HEK293 (cell line): ENCODE data around the gene CRYBA2.

Experiments used
- CTCF ChIA-PET: fragments of 350-600 bp; formaldehyde crosslinking; extraction: SDS; loops from one replicate; lab custom pipeline; 2021; ENCODE audit warnings: antibody characterized with exemption; lab: Yijun Ruan, JAX
- POLR2A ChIA-PET: fragments of 300-600 bp; formaldehyde crosslinking; extraction: SDS; loops from one replicate; lab custom pipeline; 2020; ENCODE audit warnings: antibody characterized with exemption, inconsistent platforms; lab: Yijun Ruan, JAX
- H3K27ac ChIP-seq: fragments of 200-500 bp; sonication (Bioruptor generic); 2 replicates; pipeline ENCODE4 v1.5.1; 2014; ENCODE audit warnings: low read depth, low read length, control low read depth, inconsistent platforms; ENCODE audit errors: extremely low read depth
- H3K36me3 ChIP-seq, 2 experiments: fragments of 200-500 bp in 1 of 2; sonication (Bioruptor generic) in 1 of 2; 1 replicate in 1 of 2; 2 replicates in 1 of 2; pipeline ENCODE4 v1.5.1; 2014 to 2017; ENCODE audit warnings: inconsistent platforms in 2 of 2, low read length in 2 of 2; ENCODE audit not compliant: control insufficient read depth in 2 of 2, insufficient read depth in 1 of 2
- H3K4me1 ChIP-seq: fragments of 200-500 bp; sonication (Bioruptor generic); 2 replicates; pipeline ENCODE4 v1.5.1; 2014; ENCODE audit warnings: mild to moderate bottlenecking, low read length, inconsistent platforms; ENCODE audit not compliant: control insufficient read depth, insufficient read depth
- H3K4me3 ChIP-seq: 2 replicates; pipeline ENCODE4 v1.5.1; 2011; ENCODE audit warnings: low read depth, mild to moderate bottlenecking, control low read depth, low read length, moderate library complexity
- H3K9me3 ChIP-seq: fragments of 200-500 bp; sonication (Bioruptor generic); 2 replicates; pipeline ENCODE4 v1.5.1; 2014; ENCODE audit warnings: low read depth, low read length, inconsistent platforms; ENCODE audit not compliant: control insufficient read depth, insufficient read depth
- ELK4 ChIP-seq: IDR thresholded peaks from 2 replicates; pipeline ENCODE4 v1.6.1; 2011; ENCODE audit warnings: mild to moderate bottlenecking, low read depth, low read length, borderline replicate concordance
- GLI2 ChIP-seq: fragments of 450-650 bp; formaldehyde crosslinking; IDR thresholded peaks from 2 replicates; pipeline ENCODE4; 2017; ENCODE audit warnings: missing biosample characterization, missing genetic modification characterization, low read depth, borderline replicate concordance
- GLIS1 ChIP-seq: fragments of 450-650 bp; formaldehyde crosslinking; IDR thresholded peaks from 2 replicates; pipeline ENCODE4 v1.5.1; 2016; ENCODE audit warnings: missing biosample characterization, missing genetic modification characterization
- HOXC10 ChIP-seq: sonication (generic); formaldehyde crosslinking; IDR thresholded peaks from 2 replicates; pipeline ENCODE4 v1.8.1; 2023; ENCODE audit warnings: mild to moderate bottlenecking, missing genetic modification reagents
- KLF7 ChIP-seq: fragments of 450-650 bp; formaldehyde crosslinking; IDR thresholded peaks from 2 replicates; pipeline ENCODE4 v1.5.1; 2016; ENCODE audit warnings: missing biosample characterization, missing genetic modification characterization, borderline replicate concordance
- KLF9 ChIP-seq: fragments of 450-650 bp; formaldehyde crosslinking; IDR thresholded peaks from 2 replicates; pipeline ENCODE4 v1.5.1; 2016; ENCODE audit warnings: missing biosample characterization, missing genetic modification characterization, low read depth
- MZF1 ChIP-seq: fragments of 450-650 bp; formaldehyde crosslinking; IDR thresholded peaks from 2 replicates; pipeline ENCODE4 v1.5.1; 2017; ENCODE audit warnings: missing biosample characterization, missing genetic modification characterization, borderline replicate concordance
- OSR2 ChIP-seq: fragments of 450-650 bp; formaldehyde crosslinking; IDR thresholded peaks from 2 replicates; pipeline ENCODE4 v1.5.1; 2016; ENCODE audit warnings: missing biosample characterization, missing genetic modification characterization
- SCRT2 ChIP-seq: fragments of 450-650 bp; formaldehyde crosslinking; IDR thresholded peaks from 2 replicates; pipeline ENCODE4 v1.5.1; 2016; ENCODE audit warnings: missing biosample characterization, missing genetic modification characterization
- SP7 ChIP-seq: fragments of 450-650 bp; formaldehyde crosslinking; IDR thresholded peaks from 2 replicates; pipeline ENCODE4 v1.5.1; 2016; ENCODE audit warnings: missing biosample characterization, missing genetic modification characterization
- YY1 ChIP-seq: fragments of 450-650 bp; formaldehyde crosslinking; IDR thresholded peaks from 2 replicates; pipeline ENCODE4 v1.5.1; 2018; ENCODE audit warnings: missing biosample characterization, missing genetic modification characterization
- YY2 ChIP-seq: fragments of 450-650 bp; formaldehyde crosslinking; IDR thresholded peaks from 2 replicates; pipeline ENCODE4 v1.5.1; 2016; ENCODE audit warnings: missing biosample characterization, missing genetic modification characterization
- ZFP3 ChIP-seq: fragments of 450-650 bp; formaldehyde crosslinking; IDR thresholded peaks from 2 replicates; pipeline ENCODE4 v1.5.1; 2016; ENCODE audit warnings: low read depth, missing biosample characterization, missing genetic modification characterization
- ZNF10 ChIP-seq: fragments of 450-650 bp; formaldehyde crosslinking; IDR thresholded peaks from 2 replicates; pipeline ENCODE4 v1.5.1; 2017; ENCODE audit warnings: missing biosample characterization, missing genetic modification characterization
- ZNF112 ChIP-seq: fragments of 450-650 bp; formaldehyde crosslinking; IDR thresholded peaks from 2 replicates; pipeline ENCODE4 v1.5.0; 2017; ENCODE audit warnings: missing biosample characterization, missing genetic modification characterization
- ZNF138 ChIP-seq: fragments of 450-650 bp; formaldehyde crosslinking; IDR thresholded peaks from 2 replicates; pipeline ENCODE4 v1.5.1; 2016; ENCODE audit warnings: missing biosample characterization, missing genetic modification characterization, borderline replicate concordance
- ZNF184 ChIP-seq: fragments of 450-650 bp; IDR thresholded peaks from 2 replicates; pipeline ENCODE4 v1.5.1; 2018; ENCODE audit warnings: missing biosample characterization, mild to moderate bottlenecking, missing genetic modification characterization
- ZNF335 ChIP-seq: fragments of 450-650 bp; formaldehyde crosslinking; conservative IDR thresholded peaks from 2 replicates; pipeline ENCODE4 v1.5.1; 2016; ENCODE audit warnings: missing biosample characterization, missing genetic modification characterization
- ZNF473 ChIP-seq: fragments of 450-650 bp; formaldehyde crosslinking; IDR thresholded peaks from 2 replicates; pipeline ENCODE4 v1.5.1; 2017; ENCODE audit warnings: missing biosample characterization, missing genetic modification characterization
- ZNF501 ChIP-seq: fragments of 450-650 bp; formaldehyde crosslinking; IDR thresholded peaks from 2 replicates; pipeline ENCODE4 v1.5.1; 2016; ENCODE audit warnings: missing biosample characterization, missing genetic modification characterization
- ZNF530 ChIP-seq: fragments of 450-650 bp; formaldehyde crosslinking; IDR thresholded peaks from 2 replicates; pipeline ENCODE4 v1.5.1; 2016; ENCODE audit warnings: low read depth, missing biosample characterization, missing genetic modification characterization
- ZNF571 ChIP-seq: fragments of 450-650 bp; formaldehyde crosslinking; IDR thresholded peaks from 2 replicates; pipeline ENCODE4 v1.5.0; 2017; ENCODE audit warnings: missing biosample characterization, missing genetic modification characterization
- ZNF585B ChIP-seq: fragments of 450-650 bp; formaldehyde crosslinking; IDR thresholded peaks from 2 replicates; pipeline ENCODE4 v1.5.1; 2016; ENCODE audit warnings: missing biosample characterization, missing genetic modification characterization
- ZNF623 ChIP-seq: fragments of 450-650 bp; formaldehyde crosslinking; IDR thresholded peaks from 2 replicates; pipeline ENCODE4 v1.5.1; 2016; ENCODE audit warnings: missing biosample characterization, missing genetic modification characterization
- ZNF76 ChIP-seq: fragments of 450-650 bp; formaldehyde crosslinking; IDR thresholded peaks from 2 replicates; pipeline ENCODE4; 2016; ENCODE audit warnings: low read depth, missing biosample characterization, missing genetic modification characterization, borderline replicate concordance
- ZNF791 ChIP-seq: fragments of 450-650 bp; formaldehyde crosslinking; IDR thresholded peaks from 2 replicates; pipeline ENCODE4 v1.5.1; 2016; ENCODE audit warnings: missing biosample characterization, missing genetic modification characterization
- ZNF830 ChIP-seq: fragments of 450-650 bp; IDR thresholded peaks from 2 replicates; pipeline ENCODE4 v1.5.0; 2018; ENCODE audit warnings: missing biosample characterization, missing genetic modification characterization, low read depth, mild to moderate bottlenecking, moderate library complexity
- ZXDB ChIP-seq: fragments of 450-650 bp; formaldehyde crosslinking; IDR thresholded peaks from 2 replicates; pipeline ENCODE4 v1.5.1; 2016; ENCODE audit warnings: missing biosample characterization, missing genetic modification characterization

The CRYBA2 gene

GRCh38 chr2:219041252-219041651 lies 48.0 kb upstream of the CRYBA2 start, which contains the start of gene CFAP65:
Gene CFAP65 (minus strand): TSS chr2:219041516. CDS start chr2:219039048, 2,468 bp downstream.
- no peak within 1 kb of the TSS for H3K27ac ChIP-seq

GRCh38 chr2:219038600-219038999 lies 45.4 kb upstream of the CRYBA2 start:
- ChIA-PET POLR2A (no interaction called here), CTCF (interaction anchor here (0.6 to 3.0 kb wide), 5 partner anchors 9 to 81 kb away, joined by 3 to 16 read pairs (median 4); no protein-coding TSS in a partner anchor)
- H3K9me3 ChIP-seq = no peaks in the 10 kb centered on the region
- H3K27ac ChIP-seq = no peak overlapping the region
- TF ChIP-seq SCRT2 (tag by site-specific recombination) (0 out of 2 replicates have a peak, but pooled peaks have one; percentile 15), ZNF10 (no peak)
- TF ChIP-seq, all 188 proteins: peak for 1
- Histone ChIP-seq H3K36me3 (no peaks in the 10 kb centered on the region), H3K4me3 (no peak overlapping the region), H3K4me1 (no peaks in the 10 kb centered on the region)

More at GRCh38 chr2:219041252-219041651, 48.0 kb upstream of the CRYBA2 start, which contains the start of gene CFAP65:
- no peaks in the 10 kb centered on the region for H3K36me3 ChIP-seq
- H3K9me3 ChIP-seq = no peaks in the 10 kb centered on the region
- TF ChIP-seq YY2 (tag by site-specific recombination) = 0 out of 2 replicates have a peak, but pooled peaks have one; percentile 16
- TF ChIP-seq YY1 (tag by site-specific recombination) = peak; percentile 45
- TF ChIP-seq ZNF112 (tag by site-specific recombination) = no peak
- peak; percentile 48 for TF ChIP-seq ZNF335 (tag by site-specific recombination)
- TF ChIP-seq ZNF791 (tag by site-specific recombination) = no peak
- no peak for TF ChIP-seq ZNF473 (tag by site-specific recombination)
- no peak for TF ChIP-seq ZNF585B (tag by site-specific recombination)
- peak; percentile 22; the same call in 1 of the 2 replicates for TF ChIP-seq KLF9
- TF ChIP-seq HOXC10 (CRISPR knock-in tag) = no peak
- TF ChIP-seq SP7 (tag by site-specific recombination) = 0 out of 2 replicates have a peak, but pooled peaks have one; percentile 19
- H3K4me3 ChIP-seq = peak within 1 kb of the TSS; percentile 50
- CTCF ChIA-PET = interaction anchor here (0.7 to 4.2 kb wide), 12 partner anchors 12 to 118 kb away, joined by 3 to 31 read pairs (median 4); no protein-coding TSS in a partner anchor
- H3K4me1 ChIP-seq = no peaks in the 10 kb centered on the region
- POLR2A ChIA-PET = interaction anchor here (1.6 kb wide), 1 partner anchor 135 kb away, joined by 4 read pairs; the partner anchor contains the start of gene CNPPD1

GRCh38 chr2:219037783-219038499 lies 44.7 kb upstream of the CRYBA2 start:
- Histone ChIP-seq H3K4me1 (no peaks in the 10 kb centered on the region), H3K4me3 (no peak overlapping the region), H3K27ac (no peak overlapping the region), H3K9me3 (no peaks in the 10 kb centered on the region), H3K36me3 (no peaks in the 10 kb centered on the region)
- TF ChIP-seq ZNF571 (tag by site-specific recombination) = no peak
- POLR2A ChIA-PET = no interaction called here
- CTCF ChIA-PET = interaction anchor here (0.6 to 3.0 kb wide), 6 partner anchors 8 to 81 kb away, joined by 3 to 16 read pairs (median 4); no protein-coding TSS in a partner anchor

- Histone ChIP-seq H3K4me3 (no peak overlapping the region), H3K27ac (no peak overlapping the region), H3K4me1 (no peaks in the 10 kb centered on the region), H3K36me3 (no peaks in the 10 kb centered on the region), H3K9me3 (no peaks in the 10 kb centered on the region)
- CTCF ChIA-PET = interaction anchor here (0.7 to 1.3 kb wide), 6 partner anchors 12 to 281 kb away, joined by 3 to 5 read pairs (median 4); no protein-coding TSS in a partner anchor
- TF ChIP-seq ZNF530 (tag by site-specific recombination) = no peak
- TF ChIP-seq GLI2 (tag by site-specific recombination) = no peak
- TF ChIP-seq ZNF10 = no peak
- no peak for TF ChIP-seq ZNF501 (tag by site-specific recombination)
- no peak for TF ChIP-seq KLF7 (tag by site-specific recombination)
- no peak for TF ChIP-seq ELK4
- TF ChIP-seq ZNF623 = no peak
- TF ChIP-seq ZNF184 (tag by site-specific recombination) = no peak
- no peak for TF ChIP-seq MZF1 (tag by site-specific recombination)
- TF ChIP-seq ZFP3 (tag by site-specific recombination) = no peak
- no peak for TF ChIP-seq ZNF76
- no peak for TF ChIP-seq ZNF791 (tag by site-specific recombination)
- TF ChIP-seq ZNF138 = no peak
- TF ChIP-seq GLIS1 = no peak
- no peak for TF ChIP-seq OSR2
- no peak for TF ChIP-seq ZNF830 (tag by site-specific recombination)
- TF ChIP-seq ZXDB = no peak
- POLR2A ChIA-PET = no interaction called here
Measured at GRCh38 chr2:219035942-219036341, 42.7 kb upstream of the CRYBA2 start.
